Activated naive CD8-positive, alpha-beta T cell (primary cell): ENCODE results near the gene HCN4.

ENCODE experiments used
- H3K27ac Mint-ChIP-seq: one replicate; pipeline ENCODE4 v1.8.0; 2021; ENCODE audit warnings: mixed read lengths
- H3K27me3 Mint-ChIP-seq: one replicate; pipeline ENCODE4 v1.8.0; 2021; ENCODE audit warnings: mixed read lengths
- H3K36me3 Mint-ChIP-seq: one replicate; pipeline ENCODE4 v1.8.0; 2021; ENCODE audit warnings: mixed read lengths
- H3K4me1 Mint-ChIP-seq: one replicate; pipeline ENCODE4 v1.8.0; 2021; ENCODE audit warnings: low read depth, mixed read lengths
- H3K4me3 Mint-ChIP-seq: one replicate; pipeline ENCODE4 v1.8.0; 2021; ENCODE audit warnings: mild to moderate bottlenecking, mixed read lengths
- H3K9me3 Mint-ChIP-seq: one replicate; pipeline ENCODE4 v1.8.0; 2021; ENCODE audit warnings: low read depth, mixed read lengths

Gene HCN4

DNA sequence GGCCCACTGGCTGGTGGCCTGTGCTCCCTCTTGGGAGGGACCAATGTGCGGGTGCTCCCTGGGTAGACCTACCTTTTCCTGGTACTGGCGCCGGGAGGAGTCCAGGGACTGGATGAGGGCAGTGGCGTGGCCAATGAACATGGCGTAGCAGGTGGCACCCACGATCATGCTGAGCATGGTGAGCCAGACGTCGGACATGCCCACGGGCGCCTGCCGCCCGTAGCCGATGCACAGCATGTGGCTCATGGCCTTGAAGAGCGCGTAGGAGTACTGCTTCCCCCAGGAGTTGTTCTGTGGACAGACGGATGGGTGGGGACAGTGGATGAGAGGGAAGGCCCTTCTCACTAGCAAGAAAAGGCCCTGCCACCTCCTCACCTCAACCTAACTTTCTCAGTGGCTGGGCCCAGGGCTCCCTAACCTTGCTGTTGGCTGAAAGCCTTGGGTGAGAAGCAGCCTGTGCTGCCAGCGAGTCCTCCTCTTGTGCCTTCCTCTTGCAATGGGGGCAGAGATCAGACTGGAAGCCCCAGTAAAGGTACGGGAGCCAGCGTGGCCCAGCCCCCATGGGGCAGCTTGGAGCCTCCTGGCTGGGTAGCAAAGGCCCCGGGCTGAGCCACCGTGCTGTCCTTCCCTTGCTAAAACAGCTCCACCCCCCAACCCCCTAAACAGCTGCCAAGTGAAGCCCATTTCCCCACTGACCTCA lies 39.1 kb downstream of the HCN4 start:
- Mint-ChIP-seq H3K4me1 (peaks cover 3% of the 10 kb centered on the region), H3K9me3 (no peaks in the 10 kb centered on the region), H3K4me3 (no peak overlapping the region), H3K36me3 (no peaks in the 10 kb centered on the region), H3K27ac (no peak overlapping the region), H3K27me3 (no peaks in the 10 kb centered on the region)

DNA sequence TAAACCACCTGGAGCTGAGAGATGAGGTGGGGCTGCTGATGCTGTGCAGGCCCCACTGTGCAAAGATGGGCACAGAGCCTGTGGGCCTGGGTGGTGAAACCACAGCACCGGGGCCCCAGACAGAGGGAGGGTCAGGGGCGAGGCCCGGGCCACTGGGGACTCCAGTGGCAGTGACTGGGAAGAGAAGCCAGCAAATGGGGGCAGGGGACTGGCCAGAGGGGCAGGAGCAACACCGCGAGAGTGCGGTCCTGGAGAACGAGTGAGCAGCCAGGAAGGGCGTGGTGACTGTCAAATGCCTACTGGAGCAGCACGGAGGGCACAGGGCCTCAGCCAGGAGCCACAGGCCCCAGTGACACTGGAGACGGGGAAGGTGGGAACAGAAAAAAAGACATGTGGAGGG lies 39.8 kb downstream of the HCN4 start:
- Mint-ChIP-seq H3K4me3 (no peak overlapping the region), H3K9me3 (no peaks in the 10 kb centered on the region), H3K27me3 (no peaks in the 10 kb centered on the region), H3K36me3 (no peaks in the 10 kb centered on the region), H3K27ac (no peak overlapping the region), H3K4me1 (peaks cover 3% of the 10 kb centered on the region)

DNA sequence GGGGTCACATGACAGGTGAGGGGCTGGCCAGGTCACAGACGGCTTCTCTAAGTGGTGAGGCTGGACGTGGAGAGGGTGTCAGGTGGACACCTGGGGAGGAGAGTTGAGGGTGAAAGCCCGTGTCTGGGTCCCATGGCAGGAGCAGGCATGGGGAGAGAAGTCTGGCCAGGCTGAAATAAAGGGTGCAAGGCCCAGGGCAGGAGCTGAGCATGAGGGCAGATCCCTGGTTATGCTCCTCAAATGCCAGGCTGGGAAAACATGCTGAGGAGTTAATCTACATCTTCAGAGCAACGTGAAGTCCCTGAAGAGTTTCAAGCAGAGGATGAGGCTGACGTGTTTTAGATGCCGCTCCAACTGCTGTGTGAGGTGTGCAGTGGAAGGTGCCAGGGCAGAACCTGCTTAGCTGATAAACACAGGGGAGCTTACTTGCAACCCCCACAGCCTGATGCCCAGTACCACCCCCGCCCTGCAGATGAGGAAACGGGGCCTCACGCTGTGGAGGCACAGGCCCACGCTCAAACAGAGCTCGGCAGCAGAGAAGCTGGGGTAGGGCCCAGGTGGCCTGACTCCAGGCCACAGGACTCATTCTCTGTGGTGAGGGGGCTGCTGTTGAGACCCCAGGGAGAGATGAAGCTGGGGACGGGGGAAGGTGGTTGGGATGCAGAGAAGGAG lies 40.5 kb downstream of the HCN4 start:
- Mint-ChIP-seq H3K9me3 (no peaks in the 10 kb centered on the region), H3K4me3 (no peak overlapping the region), H3K27me3 (no peaks in the 10 kb centered on the region), H3K36me3 (no peaks in the 10 kb centered on the region), H3K4me1 (peaks cover 3% of the 10 kb centered on the region), H3K27ac (no peak overlapping the region)

DNA sequence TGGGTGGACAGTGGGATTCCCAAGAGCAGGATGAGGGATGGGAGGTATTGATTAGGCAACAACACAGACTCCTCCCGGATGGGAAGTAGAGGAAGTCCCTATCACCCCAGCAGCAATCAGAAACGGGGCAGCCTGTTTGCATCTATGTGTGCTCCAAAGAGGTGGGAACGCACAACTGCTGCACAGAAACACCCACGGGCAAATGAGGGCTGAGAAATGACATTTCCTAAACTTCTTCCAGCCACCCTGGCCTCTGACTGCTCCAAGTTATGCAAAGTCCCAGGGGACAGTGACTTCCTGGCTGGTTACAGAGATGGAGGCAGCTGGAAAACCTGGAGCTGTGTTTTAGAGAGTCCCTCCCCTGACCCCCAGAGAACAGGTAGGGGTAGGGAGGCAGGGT lies 42.6 kb downstream of the HCN4 start:
- H3K4me3 Mint-ChIP-seq, result no peak overlapping the region
- H3K9me3 Mint-ChIP-seq, result no peaks in the 10 kb centered on the region
- H3K4me1 Mint-ChIP-seq, result peaks cover 3% of the 10 kb centered on the region
- peaks cover 2% of the 10 kb centered on the region for H3K27me3 Mint-ChIP-seq
- no peaks in the 10 kb centered on the region for H3K36me3 Mint-ChIP-seq
- H3K27ac Mint-ChIP-seq, result no peak overlapping the region

DNA sequence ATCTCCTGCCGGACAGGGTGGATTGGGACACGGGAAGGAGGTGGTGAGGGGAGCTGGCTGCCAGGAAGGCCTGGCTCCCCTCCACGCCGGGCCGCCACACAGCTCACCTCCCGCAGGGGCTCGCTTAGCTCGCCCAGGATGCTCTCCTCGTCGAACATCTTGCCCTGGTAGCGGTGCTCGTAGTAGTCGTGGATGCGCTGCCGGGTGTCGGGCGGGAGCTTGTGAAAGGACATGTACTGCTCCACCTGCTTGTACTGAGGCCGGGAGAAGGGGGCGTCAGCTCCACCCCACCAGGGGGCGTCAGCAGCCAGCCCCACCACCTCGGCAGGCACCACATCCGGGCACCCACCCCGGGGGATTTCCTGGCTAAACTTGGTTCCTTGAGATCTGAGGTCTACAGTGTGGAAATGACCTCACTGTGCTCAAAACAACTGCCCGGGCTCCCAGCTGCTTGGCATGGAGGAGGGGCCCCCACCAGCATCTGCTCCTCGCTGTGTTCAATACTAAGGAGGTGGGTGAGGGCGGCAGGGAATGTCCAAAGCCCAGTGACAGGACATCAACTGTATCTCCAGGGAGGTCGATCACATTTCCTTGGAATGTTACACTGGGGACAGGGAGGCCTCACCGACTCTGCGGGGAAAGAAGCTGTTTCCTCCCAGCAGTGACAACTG lies 43.4 kb downstream of the HCN4 start:
- Mint-ChIP-seq H3K4me3 (no peak overlapping the region), H3K4me1 (peaks cover 3% of the 10 kb centered on the region), H3K27me3 (peaks cover 4% of the 10 kb centered on the region), H3K27ac (no peak overlapping the region), H3K9me3 (no peaks in the 10 kb centered on the region), H3K36me3 (no peaks in the 10 kb centered on the region)

DNA sequence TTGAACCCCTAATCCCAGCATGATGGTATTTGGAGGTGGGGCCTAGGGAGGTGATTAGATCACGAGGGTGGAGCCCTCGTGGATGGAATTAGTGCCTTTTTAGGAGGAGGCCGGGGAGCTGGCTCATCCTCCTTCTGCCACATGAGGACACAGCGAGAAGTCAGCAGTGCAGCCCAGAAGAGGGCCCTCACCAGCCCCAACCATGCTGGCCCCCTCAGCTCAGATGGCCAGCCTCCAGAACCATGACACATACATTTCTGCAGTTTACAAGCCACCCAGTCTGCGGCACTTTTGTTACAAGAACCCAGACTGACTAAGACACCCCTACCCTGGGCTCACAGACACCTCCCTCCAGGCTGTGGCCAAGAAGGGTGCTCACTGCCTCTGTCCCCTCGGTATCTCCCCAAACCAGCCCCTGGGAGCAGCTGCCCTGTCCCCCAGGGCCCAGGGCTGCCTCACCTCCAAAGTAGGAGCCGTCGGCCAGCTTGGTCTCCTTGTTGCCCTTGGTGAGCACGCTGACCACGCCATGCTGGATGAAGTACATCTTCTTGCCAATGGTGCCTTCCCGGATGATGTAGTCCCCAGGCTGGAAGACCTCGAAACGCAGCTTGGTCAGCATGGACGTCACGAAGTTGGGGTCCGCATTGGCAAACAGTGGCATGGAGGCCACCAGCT lies 44.1 kb downstream of the HCN4 start:
- Mint-ChIP-seq H3K27me3 (peaks cover 4% of the 10 kb centered on the region), H3K27ac (no peak overlapping the region), H3K36me3 (no peaks in the 10 kb centered on the region), H3K9me3 (no peaks in the 10 kb centered on the region), H3K4me3 (no peak overlapping the region), H3K4me1 (peaks cover 3% of the 10 kb centered on the region)

DNA sequence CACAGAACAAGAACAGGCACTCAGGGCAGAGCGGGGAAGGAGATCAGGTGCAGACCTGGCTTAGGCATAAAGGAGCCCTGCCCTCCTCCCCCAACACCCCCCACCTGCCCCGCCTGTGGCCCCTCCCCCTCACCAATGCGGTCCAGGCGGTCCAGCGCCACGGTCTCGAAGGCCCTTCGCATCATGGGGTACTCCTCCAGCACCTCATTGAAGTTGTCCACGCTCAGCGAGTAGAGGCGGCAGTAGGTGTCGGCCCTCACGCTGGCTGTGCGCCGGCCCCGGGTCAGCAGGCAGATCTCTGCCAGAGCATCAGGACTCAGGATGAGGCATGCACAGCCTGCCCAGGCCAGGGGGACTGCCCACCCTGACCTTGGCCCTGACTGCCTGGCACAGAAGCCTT lies 44.8 kb downstream of the HCN4 start:
- H3K27me3 Mint-ChIP-seq, result peaks cover 8% of the 10 kb centered on the region
- H3K27ac Mint-ChIP-seq, result no peak overlapping the region
- no peaks in the 10 kb centered on the region for H3K36me3 Mint-ChIP-seq
- H3K4me3 Mint-ChIP-seq, result no peak overlapping the region
- H3K4me1 Mint-ChIP-seq, result peaks cover 3% of the 10 kb centered on the region
- H3K9me3 Mint-ChIP-seq, result no peaks in the 10 kb centered on the region

DNA sequence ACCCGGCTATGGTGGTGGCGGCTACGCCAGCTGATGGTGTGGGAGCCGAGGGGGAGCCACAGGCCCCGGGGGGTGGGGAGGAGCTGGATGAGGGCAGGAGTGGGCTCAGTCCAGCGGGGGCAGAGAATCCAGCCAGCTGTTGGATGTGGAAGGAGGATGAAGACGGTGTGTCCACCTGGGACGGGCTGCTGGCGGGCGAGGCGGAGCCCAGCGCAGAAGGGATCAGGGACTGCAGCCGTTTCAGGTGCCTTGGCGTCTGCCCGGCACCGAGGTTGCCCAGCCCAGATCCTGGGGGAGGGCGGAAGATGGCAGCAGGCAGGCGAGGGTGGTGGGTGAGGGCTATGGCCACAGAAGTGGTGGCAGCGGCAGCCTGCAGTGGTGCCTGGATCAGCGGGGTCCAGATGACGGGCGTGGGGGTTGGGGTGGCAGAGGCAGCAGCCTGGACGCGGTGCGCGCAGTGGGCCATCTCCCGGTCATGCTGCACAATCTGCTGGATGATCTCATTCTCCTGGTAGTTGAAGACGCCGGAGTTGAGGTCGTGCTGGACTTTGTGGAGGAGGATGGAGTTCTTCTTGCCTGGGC lies 45.3 kb downstream of the HCN4 start:
- no peak overlapping the region for H3K4me3 Mint-ChIP-seq
- H3K27me3 Mint-ChIP-seq, result peaks cover 8% of the 10 kb centered on the region
- no peaks in the 10 kb centered on the region for H3K9me3 Mint-ChIP-seq
- no peak overlapping the region for H3K27ac Mint-ChIP-seq
- H3K4me1 Mint-ChIP-seq, result peaks cover 3% of the 10 kb centered on the region
- no peaks in the 10 kb centered on the region for H3K36me3 Mint-ChIP-seq

DNA sequence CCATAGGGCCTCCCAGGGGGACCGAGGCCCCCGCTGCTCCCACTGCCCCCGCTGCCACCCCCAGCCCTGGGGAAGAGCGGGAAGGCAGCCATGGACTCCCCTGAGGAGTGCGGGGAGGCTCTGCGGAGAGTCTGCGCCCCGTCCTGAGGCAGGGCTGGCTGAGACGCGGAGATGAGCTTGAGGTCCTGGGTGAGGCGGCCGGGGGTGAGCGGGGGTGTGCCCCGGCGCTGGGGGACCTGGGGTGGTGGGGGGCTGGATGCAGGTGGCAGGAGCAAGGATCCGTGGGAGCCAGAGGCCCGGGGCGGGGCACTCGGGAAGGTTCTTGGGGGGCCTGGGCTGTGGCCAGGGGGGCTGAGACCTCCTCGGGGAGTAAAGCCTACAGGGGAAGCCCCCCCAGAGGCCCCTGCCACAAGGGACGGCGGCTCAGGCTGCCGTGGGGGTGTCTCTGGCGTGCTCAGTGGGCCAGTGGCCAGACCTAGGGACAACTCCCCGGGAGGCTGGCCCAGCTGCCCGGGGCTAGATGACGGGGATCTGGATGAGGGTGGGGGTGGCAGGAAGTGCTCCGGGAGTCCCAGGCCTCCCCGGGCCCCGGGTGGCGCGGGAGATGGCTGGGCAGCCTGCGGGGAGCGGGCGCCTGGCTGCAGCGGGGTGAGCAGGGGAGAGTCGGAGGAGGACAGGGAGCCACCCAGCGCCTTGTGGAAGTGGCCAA lies 45.9 kb downstream of the HCN4 start:
- no peaks in the 10 kb centered on the region for H3K36me3 Mint-ChIP-seq

DNA sequence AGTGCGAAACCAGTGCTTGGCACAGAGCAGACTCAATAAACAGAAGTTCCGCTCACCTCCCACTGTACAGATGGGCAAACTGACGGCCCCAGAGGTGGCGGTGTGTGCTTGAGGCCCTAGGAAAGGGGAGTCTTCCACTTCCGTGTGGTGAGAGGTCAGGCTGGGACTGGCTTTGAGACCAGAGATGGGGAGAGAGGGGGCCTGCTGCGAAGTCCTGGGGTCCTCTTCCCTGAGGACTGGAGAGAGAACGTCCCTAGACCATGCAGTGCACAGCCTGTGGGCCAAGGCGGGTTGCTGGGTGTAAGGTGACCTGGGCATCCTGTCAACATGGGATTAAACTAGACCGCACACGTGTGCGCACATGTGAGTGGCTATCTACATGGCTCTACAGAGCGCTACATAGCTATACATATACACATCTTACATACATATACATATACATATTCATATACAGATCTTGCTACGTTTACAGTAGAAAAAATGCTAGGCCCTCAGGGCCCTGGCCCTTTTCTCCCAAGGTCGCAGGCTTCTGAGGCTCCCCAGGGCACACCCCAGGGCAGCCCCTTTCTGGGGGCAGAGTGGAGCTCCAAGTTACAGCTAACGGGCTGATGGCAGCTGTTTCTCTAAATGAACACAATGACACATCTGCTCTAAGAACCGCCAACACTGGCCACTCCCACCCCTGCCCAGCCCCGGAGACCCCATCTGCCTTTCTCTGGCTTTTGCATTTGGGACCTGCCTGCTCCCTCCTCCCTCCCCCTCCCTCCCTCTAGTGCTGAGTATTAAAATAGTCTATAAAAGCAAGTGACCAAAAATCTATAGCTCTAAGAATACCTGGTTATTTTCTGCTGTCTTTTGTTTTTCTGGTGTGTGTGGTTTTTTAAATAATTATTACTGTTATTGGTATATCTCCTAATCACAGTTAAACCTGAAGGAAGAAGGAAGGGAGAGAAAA lies 47.0 kb downstream of the HCN4 start:
- Mint-ChIP-seq H3K4me1 (peaks cover 3% of the 10 kb centered on the region), H3K36me3 (no peaks in the 10 kb centered on the region), H3K4me3 (no peak overlapping the region), H3K27ac (no peak overlapping the region), H3K27me3 (peaks cover 8% of the 10 kb centered on the region), H3K9me3 (no peaks in the 10 kb centered on the region)

More for the DNA sequence above, 45.9 kb downstream of the HCN4 start:
- Mint-ChIP-seq H3K27ac (no peak overlapping the region), H3K9me3 (no peaks in the 10 kb centered on the region), H3K4me3 (no peak overlapping the region), H3K4me1 (peaks cover 3% of the 10 kb centered on the region), H3K27me3 (peaks cover 8% of the 10 kb centered on the region)

DNA sequence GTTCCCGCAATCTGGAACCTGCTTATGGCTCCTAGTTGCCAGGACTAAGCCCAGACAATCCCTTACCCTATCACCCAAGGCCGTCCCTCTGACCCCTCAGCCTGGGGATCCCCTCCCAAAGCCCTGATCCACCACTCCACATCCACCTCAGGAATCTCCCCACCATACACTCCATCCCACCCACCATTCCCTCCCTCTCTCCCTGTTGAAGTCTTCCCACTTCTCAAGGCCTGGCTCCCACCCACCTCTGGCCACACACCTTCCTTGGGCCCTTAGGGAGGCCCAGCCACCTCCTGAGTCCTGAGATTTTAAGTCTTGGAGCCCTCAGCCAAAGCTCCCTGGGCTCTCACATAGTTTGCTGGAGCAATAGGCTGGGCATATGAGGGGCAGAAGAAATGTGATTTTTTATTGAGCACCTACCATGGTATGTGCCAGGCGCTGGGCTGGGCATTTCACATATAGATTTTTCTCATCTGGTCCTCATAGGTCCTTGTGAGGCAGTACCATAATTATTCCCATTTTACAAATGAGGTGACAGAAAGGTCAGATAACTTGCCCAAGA lies 48.1 kb downstream of the HCN4 start:
- no peaks in the 10 kb centered on the region for H3K36me3 Mint-ChIP-seq
- H3K9me3 Mint-ChIP-seq, result no peaks in the 10 kb centered on the region
- peaks cover 8% of the 10 kb centered on the region for H3K27me3 Mint-ChIP-seq
- H3K4me1 Mint-ChIP-seq, result peaks cover 3% of the 10 kb centered on the region
- no peak overlapping the region for H3K4me3 Mint-ChIP-seq
- H3K27ac Mint-ChIP-seq, result no peak overlapping the region

DNA sequence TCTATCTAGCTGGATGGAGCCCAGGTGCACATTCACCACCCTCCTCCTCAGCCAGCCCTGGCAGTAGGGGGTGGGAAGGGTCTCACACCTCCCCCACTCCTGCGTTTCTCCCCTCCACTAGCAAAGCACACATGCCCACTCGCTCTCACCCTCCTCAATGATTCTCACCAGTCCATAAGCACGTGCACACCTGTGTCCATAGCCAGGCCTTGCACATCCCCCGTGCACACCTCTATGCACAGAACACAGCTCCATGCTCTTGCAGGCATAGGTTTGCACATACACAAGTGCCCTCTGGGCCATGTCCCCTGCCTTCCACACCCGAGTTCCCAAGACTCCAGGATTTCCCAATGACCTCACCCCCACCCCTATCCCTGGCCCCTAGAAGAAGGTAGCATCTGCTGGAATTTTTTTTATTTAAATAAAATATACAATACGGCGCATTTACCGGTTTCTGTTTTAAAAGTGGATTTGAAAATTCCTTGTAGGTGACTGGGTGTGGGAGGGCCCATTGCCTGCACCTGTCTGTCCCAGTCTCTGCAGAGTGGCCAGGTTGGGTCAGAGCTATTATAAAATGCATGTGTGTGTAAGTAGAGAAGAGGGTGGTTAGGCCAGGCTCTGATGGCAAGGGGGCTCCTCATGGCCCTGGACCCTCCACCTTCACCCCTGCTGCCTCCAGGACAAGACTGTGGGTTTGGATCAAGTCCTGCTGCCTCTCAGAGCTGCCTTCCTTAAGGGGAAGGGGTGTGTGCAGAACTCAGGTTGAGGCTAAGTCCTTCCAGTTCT lies 49.1 kb downstream of the HCN4 start:
- H3K27me3 Mint-ChIP-seq, result peaks cover 13% of the 10 kb centered on the region
- no peak overlapping the region for H3K4me3 Mint-ChIP-seq
- H3K9me3 Mint-ChIP-seq, result no peaks in the 10 kb centered on the region
- no peaks in the 10 kb centered on the region for H3K36me3 Mint-ChIP-seq
- no peaks in the 10 kb centered on the region for H3K4me1 Mint-ChIP-seq
- H3K27ac Mint-ChIP-seq, result no peak overlapping the region
